Measurements from ENCODE around the gene WFDC1. TPM values are rescaled to one million over a fixed set of nuclear protein-coding genes. Genes with fewer than 3 reads are reported as not detected.

The WFDC1 gene
- total RNA-seq, 1 donor from 2014 or later, result 0.34 TPM

- H3K4me2 ChIP-seq (ENCODE audit: low read length), result no peak overlapping the region
- H3K27me3 ChIP-seq (ENCODE audit: insufficient read depth, low read length), result peaks cover 21% of the 10 kb centered on the region
- peaks cover 65% of the 10 kb centered on the region for H3K27me3 Mint-ChIP-seq (ENCODE audit: low read depth, unreplicated experiment)
- H2AFZ ChIP-seq (ENCODE audit: low read depth, low read length), result no peak overlapping the region
- H3K4me3 Mint-ChIP-seq (ENCODE audit: unreplicated experiment), result no peak overlapping the region
- H3K36me3 ChIP-seq (ENCODE audit: insufficient read depth, low read length), result no peaks in the 10 kb centered on the region
- H3K4me3 ChIP-seq (ENCODE audit: insufficient read depth, low read depth, low read length), result no peak overlapping the region
- no peaks in the 10 kb centered on the region for H4K20me1 ChIP-seq (ENCODE audit: insufficient read depth, low read length)
- no peak overlapping the region for H3K27ac ChIP-seq (ENCODE audit: low read depth, low read length)
- no peaks in the 10 kb centered on the region for H3K4me1 Mint-ChIP-seq (ENCODE audit: low read depth, unreplicated experiment)
- TF ChIP-seq CTCF (IDR thresholded peaks at IDR 0.05; ENCODE audit: insufficient read depth, low read depth, low read length) (no peak), EZH2 (IDR thresholded peaks at IDR 0.05; ENCODE audit: insufficient read depth, low read length) (no peak)
- no peak overlapping the region for H3K9ac ChIP-seq (ENCODE audit: low read length)
- H3K9me3 ChIP-seq (ENCODE audit: insufficient read depth, low read depth, low read length), result no peaks in the 10 kb centered on the region
- no peaks in the 10 kb centered on the region for H3K4me1 ChIP-seq (ENCODE audit: insufficient read depth, low read length)
- no peaks in the 10 kb centered on the region for H3K36me3 Mint-ChIP-seq (ENCODE audit: low read depth, unreplicated experiment)
- H3K79me2 ChIP-seq (ENCODE audit: insufficient read depth, low read length), result no peaks in the 10 kb centered on the region
- H3K9me3 Mint-ChIP-seq (ENCODE audit: unreplicated experiment), result no peaks in the 10 kb centered on the region
- no peak overlapping the region for H3K27ac Mint-ChIP-seq (ENCODE audit: unreplicated experiment)
- DNase-seq (ENCODE audit: low read depth) (no peak), FAIRE-seq (no peak)
Measured at GRCh38 chr16:84310642-84311041, 16.0 kb downstream of the WFDC1 start.

DNA sequence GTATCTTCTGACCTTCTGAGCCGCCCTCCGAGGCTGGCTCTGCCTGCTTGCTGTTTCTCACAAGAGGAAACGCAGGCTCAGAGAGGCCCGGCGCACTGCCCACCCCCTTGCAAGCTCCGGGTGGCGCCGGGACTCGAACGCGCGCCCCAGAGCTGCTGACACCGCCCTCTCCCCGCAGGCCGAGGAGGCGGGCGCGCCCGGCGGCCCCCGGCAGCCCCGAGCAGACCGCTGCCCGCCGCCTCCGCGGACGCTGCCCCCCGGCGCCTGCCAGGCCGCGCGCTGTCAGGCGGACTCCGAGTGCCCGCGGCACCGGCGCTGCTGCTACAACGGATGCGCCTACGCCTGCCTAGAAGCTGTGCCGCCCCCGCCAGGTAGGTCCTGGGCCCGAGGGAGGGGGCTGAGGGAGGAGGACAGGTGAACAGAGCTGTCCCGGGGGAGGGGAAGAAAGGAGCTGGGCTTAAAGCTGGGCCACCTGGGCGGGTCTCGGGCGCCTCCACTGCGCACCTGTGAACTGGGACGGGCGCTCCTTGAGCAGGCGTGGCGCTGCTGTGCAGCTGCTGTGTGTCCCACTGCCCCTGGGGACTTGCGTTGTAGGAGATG lies 18.2 kb downstream of the WFDC1 start:
- H3K36me3 Mint-ChIP-seq (ENCODE audit: low read depth, unreplicated experiment), result no peaks in the 10 kb centered on the region
- H3K4me3 Mint-ChIP-seq (ENCODE audit: unreplicated experiment), result no peak overlapping the region
- no peaks in the 10 kb centered on the region for H3K36me3 ChIP-seq (ENCODE audit: insufficient read depth, low read length)
- no peak overlapping the region for H3K4me2 ChIP-seq (ENCODE audit: low read length)
- H3K27me3 Mint-ChIP-seq (ENCODE audit: low read depth, unreplicated experiment), result peaks cover 51% of the 10 kb centered on the region
- no peaks in the 10 kb centered on the region for H3K9me3 ChIP-seq (ENCODE audit: insufficient read depth, low read depth, low read length)
- H3K9me3 Mint-ChIP-seq (ENCODE audit: unreplicated experiment), result no peaks in the 10 kb centered on the region
- no peaks in the 10 kb centered on the region for H4K20me1 ChIP-seq (ENCODE audit: insufficient read depth, low read length)
- peaks cover 16% of the 10 kb centered on the region for H3K27me3 ChIP-seq (ENCODE audit: insufficient read depth, low read length)
- no peaks in the 10 kb centered on the region for H3K79me2 ChIP-seq (ENCODE audit: insufficient read depth, low read length)
- no peak overlapping the region for H3K27ac Mint-ChIP-seq (ENCODE audit: unreplicated experiment)
- H3K4me1 ChIP-seq (ENCODE audit: insufficient read depth, low read length), result no peaks in the 10 kb centered on the region
- H3K4me3 ChIP-seq (ENCODE audit: insufficient read depth, low read depth, low read length), result no peak overlapping the region
- no peak overlapping the region for H2AFZ ChIP-seq (ENCODE audit: low read depth, low read length)
- H3K9ac ChIP-seq (ENCODE audit: low read length), result no peak overlapping the region
- H3K27ac ChIP-seq (ENCODE audit: low read depth, low read length), result no peak overlapping the region
- no peak for FAIRE-seq
- no peak for DNase-seq (ENCODE audit: low read depth)
- no peaks in the 10 kb centered on the region for H3K4me1 Mint-ChIP-seq (ENCODE audit: low read depth, unreplicated experiment)
- TF ChIP-seq CTCF (IDR thresholded peaks at IDR 0.05; ENCODE audit: insufficient read depth, low read depth, low read length) (no peak), EZH2 (IDR thresholded peaks at IDR 0.05; ENCODE audit: insufficient read depth, low read length) (no peak)

GRCh38 chr16:84313921-84314320 lies 19.2 kb downstream of the WFDC1 start:
- Histone ChIP-seq H3K9me3 (ENCODE audit: insufficient read depth, low read depth, low read length) (no peaks in the 10 kb centered on the region), H2AFZ (ENCODE audit: low read depth, low read length) (no peak overlapping the region), H3K79me2 (ENCODE audit: insufficient read depth, low read length) (no peaks in the 10 kb centered on the region), H3K36me3 (ENCODE audit: insufficient read depth, low read length) (no peaks in the 10 kb centered on the region), H4K20me1 (ENCODE audit: insufficient read depth, low read length) (no peaks in the 10 kb centered on the region), H3K9ac (ENCODE audit: low read length) (no peak overlapping the region), H3K4me2 (ENCODE audit: low read length) (no peak overlapping the region), H3K4me1 (ENCODE audit: insufficient read depth, low read length) (no peaks in the 10 kb centered on the region), H3K4me3 (ENCODE audit: insufficient read depth, low read depth, low read length) (no peak overlapping the region), H3K27me3 (ENCODE audit: insufficient read depth, low read length) (peaks cover 16% of the 10 kb centered on the region), H3K27ac (ENCODE audit: low read depth, low read length) (no peak overlapping the region)
- Mint-ChIP-seq H3K36me3 (ENCODE audit: low read depth, unreplicated experiment) (no peaks in the 10 kb centered on the region), H3K27ac (ENCODE audit: unreplicated experiment) (no peak overlapping the region), H3K4me3 (ENCODE audit: unreplicated experiment) (no peak overlapping the region), H3K4me1 (ENCODE audit: low read depth, unreplicated experiment) (no peaks in the 10 kb centered on the region), H3K9me3 (ENCODE audit: unreplicated experiment) (no peaks in the 10 kb centered on the region), H3K27me3 (ENCODE audit: low read depth, unreplicated experiment) (peaks cover 46% of the 10 kb centered on the region)
- DNase-seq (ENCODE audit: low read depth) (no peak), FAIRE-seq (no peak)
- TF ChIP-seq EZH2 (IDR thresholded peaks at IDR 0.05; ENCODE audit: insufficient read depth, low read length) (no peak), CTCF (IDR thresholded peaks at IDR 0.05; ENCODE audit: insufficient read depth, low read depth, low read length) (no peak)

All from astrocyte (in vitro differentiated cells and primary cell).